ENCODE results near the gene TP53INP2. TPM values are rescaled to one million over a fixed set of nuclear protein-coding genes. Genes with fewer than 3 reads are reported as not detected.

The TP53INP2 gene
- total and polyA plus RNA-seq, 2 of the 13 experiments (the other 11 are each of a cell fraction or from before 2014, with no cell fraction given) = 5.2 to 18.8 TPM

DNA sequence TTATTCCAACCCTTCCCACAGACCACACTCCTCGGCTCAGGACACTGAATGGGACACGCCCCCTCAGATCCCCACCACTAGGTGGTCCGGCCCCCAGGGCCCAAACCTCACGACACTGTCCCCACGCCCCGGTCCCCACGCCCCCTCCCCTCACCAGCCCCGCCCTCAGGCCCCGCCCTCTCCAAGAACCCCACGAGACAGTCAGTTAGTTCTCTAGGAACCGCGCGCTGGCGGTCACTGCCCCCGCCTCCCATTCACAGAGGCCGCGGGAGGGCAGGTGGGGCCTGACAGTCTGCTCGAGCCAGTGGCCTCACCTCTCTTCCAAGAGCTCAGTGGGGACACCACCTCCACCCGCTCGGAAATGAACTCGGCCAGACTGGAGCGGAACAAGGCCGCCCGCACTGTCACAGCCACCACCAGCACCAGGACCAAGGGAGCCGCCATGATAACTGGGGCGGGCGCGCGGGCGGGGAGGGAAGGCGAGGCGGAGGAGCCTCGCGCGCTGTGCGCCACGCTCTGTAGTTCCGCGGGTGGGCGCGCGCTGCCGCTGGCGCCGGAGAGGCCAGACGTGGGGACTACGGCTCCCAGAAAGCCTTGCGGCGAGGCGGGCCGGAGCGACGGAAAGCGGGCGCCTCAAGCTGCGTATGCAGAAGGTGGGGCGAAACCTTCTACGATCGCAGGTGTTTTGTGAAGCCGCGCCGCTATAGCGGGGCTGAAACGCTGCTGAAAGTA is 27.3 kb upstream of the TP53INP2 start, which contains the start of gene PIGU (continued):
- TF ChIP-seq ZHX1 (CRISPR knock-in tag; IDR thresholded peaks at IDR 0.05; ENCODE audit: low read depth) = peak; percentile 98
- TF ChIP-seq CEBPG (CRISPR knock-in tag; IDR thresholded peaks at IDR 0.05) = no peak; the same call in 1 of the 2 replicates
- TF ChIP-seq, protein P1, sequence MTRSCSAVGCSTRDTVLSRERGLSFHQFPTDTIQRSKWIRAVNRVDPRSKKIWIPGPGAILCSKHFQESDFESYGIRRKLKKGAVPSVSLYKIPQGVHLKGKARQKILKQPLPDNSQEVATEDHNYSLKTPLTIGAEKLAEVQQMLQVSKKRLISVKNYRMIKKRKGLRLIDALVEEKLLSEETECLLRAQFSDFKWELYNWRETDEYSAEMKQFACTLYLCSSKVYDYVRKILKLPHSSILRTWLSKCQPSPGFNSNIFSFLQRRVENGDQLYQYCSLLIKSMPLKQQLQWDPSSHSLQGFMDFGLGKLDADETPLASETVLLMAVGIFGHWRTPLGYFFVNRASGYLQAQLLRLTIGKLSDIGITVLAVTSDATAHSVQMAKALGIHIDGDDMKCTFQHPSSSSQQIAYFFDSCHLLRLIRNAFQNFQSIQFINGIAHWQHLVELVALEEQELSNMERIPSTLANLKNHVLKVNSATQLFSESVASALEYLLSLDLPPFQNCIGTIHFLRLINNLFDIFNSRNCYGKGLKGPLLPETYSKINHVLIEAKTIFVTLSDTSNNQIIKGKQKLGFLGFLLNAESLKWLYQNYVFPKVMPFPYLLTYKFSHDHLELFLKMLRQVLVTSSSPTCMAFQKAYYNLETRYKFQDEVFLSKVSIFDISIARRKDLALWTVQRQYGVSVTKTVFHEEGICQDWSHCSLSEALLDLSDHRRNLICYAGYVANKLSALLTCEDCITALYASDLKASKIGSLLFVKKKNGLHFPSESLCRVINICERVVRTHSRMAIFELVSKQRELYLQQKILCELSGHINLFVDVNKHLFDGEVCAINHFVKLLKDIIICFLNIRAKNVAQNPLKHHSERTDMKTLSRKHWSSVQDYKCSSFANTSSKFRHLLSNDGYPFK (CRISPR knock-in tag; IDR thresholded peaks at IDR 0.05; ENCODE audit: borderline replicate concordance) = peak; percentile 90; the same call in 1 of the 2 replicates
- peak; percentile 42; the same call in 1 of the 2 replicates for TF ChIP-seq ZNF253 (CRISPR knock-in tag; IDR thresholded peaks at IDR 0.05; ENCODE audit: borderline replicate concordance)
- no peak for TF ChIP-seq ZMAT5 (CRISPR knock-in tag; IDR thresholded peaks at IDR 0.05; ENCODE audit: borderline replicate concordance, low read depth)
- TF ChIP-seq ZBTB4 (CRISPR knock-in tag; IDR thresholded peaks at IDR 0.05; ENCODE audit: borderline replicate concordance) = no peak
- TF ChIP-seq KLF16 (CRISPR knock-in tag; IDR thresholded peaks at IDR 0.05) = peak in 1 of 2 experiments; percentile 96; a peak in 3 of 4 replicates
- no peak for TF ChIP-seq JARID2 (CRISPR knock-in tag; IDR thresholded peaks at IDR 0.05; ENCODE audit: insufficient replicate concordance)
- TF ChIP-seq KDM4B (CRISPR knock-in tag; IDR thresholded peaks at IDR 0.05) = peak; percentile 55; the same call in 1 of the 2 replicates
- no peak for TF ChIP-seq ZFP41 (CRISPR knock-in tag; IDR thresholded peaks at IDR 0.05; ENCODE audit: borderline replicate concordance)
- peak; percentile 94 for TF ChIP-seq FOXK1 (CRISPR knock-in tag; IDR thresholded peaks at IDR 0.05; ENCODE audit: borderline replicate concordance, low read depth)
- no peak for TF ChIP-seq ZNF737 (CRISPR knock-in tag; IDR thresholded peaks at IDR 0.05; ENCODE audit: borderline replicate concordance)
- TF ChIP-seq ZNF317 (CRISPR knock-in tag; IDR thresholded peaks at IDR 0.05) = peak; percentile 50
- TF ChIP-seq, protein P2, sequence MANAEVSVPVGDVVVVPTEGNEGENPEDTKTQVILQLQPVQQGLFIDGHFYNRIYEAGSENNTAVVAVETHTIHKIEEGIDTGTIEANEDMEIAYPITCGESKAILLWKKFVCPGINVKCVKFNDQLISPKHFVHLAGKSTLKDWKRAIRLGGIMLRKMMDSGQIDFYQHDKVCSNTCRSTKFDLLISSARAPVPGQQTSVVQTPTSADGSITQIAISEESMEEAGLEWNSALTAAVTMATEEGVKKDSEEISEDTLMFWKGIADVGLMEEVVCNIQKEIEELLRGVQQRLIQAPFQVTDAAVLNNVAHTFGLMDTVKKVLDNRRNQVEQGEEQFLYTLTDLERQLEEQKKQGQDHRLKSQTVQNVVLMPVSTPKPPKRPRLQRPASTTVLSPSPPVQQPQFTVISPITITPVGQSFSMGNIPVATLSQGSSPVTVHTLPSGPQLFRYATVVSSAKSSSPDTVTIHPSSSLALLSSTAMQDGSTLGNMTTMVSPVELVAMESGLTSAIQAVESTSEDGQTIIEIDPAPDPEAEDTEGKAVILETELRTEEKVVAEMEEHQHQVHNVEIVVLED (CRISPR knock-in tag; IDR thresholded peaks at IDR 0.05; ENCODE audit: borderline replicate concordance) = peak; percentile 98
- TF ChIP-seq SALL2 (CRISPR knock-in tag; IDR thresholded peaks at IDR 0.05) = peak; percentile 96
- peak; percentile 54; the same call in 1 of the 2 replicates for TF ChIP-seq ZZZ3 (CRISPR knock-in tag; IDR thresholded peaks at IDR 0.05; ENCODE audit: borderline replicate concordance)
- no peak for TF ChIP-seq CENPX (CRISPR knock-in tag; IDR thresholded peaks at IDR 0.05)
